Gastrocnemius medialis (tissue), 4 donors: ENCODE results near the gene CCM2. TPM values are rescaled to one million over a fixed set of nuclear protein-coding genes. Genes with fewer than 3 reads are reported as not detected.

ENCODE experiments used
- ATAC-seq, 2 donors: fragments of 150-250 bp; one replicate each; pipeline ENCODE4 v1.9.1; 2016
- DNase-seq, 2 donors: peaks; one replicate each; pipeline ENCODE4 v3.0.0-alpha.2; 2019
- H3K27ac ChIP-seq, 4 donors: fragments of 200-600 bp; sonication (generic); 1 replicate in 1 of 4; 2 replicates in 3 of 4; pipeline ENCODE4 v1.5.1; 2016 to 2018; ENCODE audit warnings: mild to moderate bottlenecking in 2 of 4, moderate library complexity in 1 of 4
- H3K27me3 ChIP-seq, 3 donors: fragments of 200-600 bp; sonication (generic) in 2 of 3; 1 replicate in 1 of 3; 2 replicates in 2 of 3; pipeline versions ENCODE4 v1.5.1 to v1.6.0; 2016 to 2019; ENCODE audit warnings: mild to moderate bottlenecking in 1 of 3, moderate library complexity in 1 of 3
- H3K36me3 ChIP-seq, 2 donors: fragments of 200-600 bp; sonication (generic) in 1 of 2; one replicate each; pipeline ENCODE4 v1.5.1; 2017 to 2018
- H3K4me1 ChIP-seq, 2 donors: fragments of 200-600 bp; sonication (generic) in 1 of 2; one replicate each; pipeline ENCODE4 v1.5.1; 2016 to 2017; ENCODE audit warnings: mild to moderate bottlenecking in 2 of 2
- H3K4me3 ChIP-seq, 4 donors: fragments of 200-600 bp; sonication (generic) in 3 of 4; 1 replicate in 1 of 4; 2 replicates in 3 of 4; pipeline ENCODE4 v1.5.1; 2016 to 2019; ENCODE audit warnings: mild to moderate bottlenecking in 2 of 4
- H3K9me3 ChIP-seq, 3 donors: fragments of 200-600 bp; sonication (generic) in 2 of 3; 1 replicate in 1 of 3; 2 replicates in 2 of 3; pipeline ENCODE4 v1.5.1; 2016 to 2019
- CTCF ChIP-seq, 5 experiments: fragments of 450-650 bp in 3 of 5; fragments of 200-600 bp in 2 of 5; sonication (generic) in 2 of 5; IDR thresholded peaks in 4 of 5; conservative IDR thresholded peaks in 1 of 5; 1 replicate in 4 of 5; 2 replicates in 1 of 5; pipeline ENCODE4 v1.5.1; 2016 to 2019; ENCODE audit warnings: antibody characterized with exemption in 5 of 5, mild to moderate bottlenecking in 3 of 5, moderate library complexity in 3 of 5
- POLR2A ChIP-seq, 2 donors: fragments of 450-650 bp; IDR thresholded peaks; one replicate each; pipeline ENCODE4 v1.6.1; 2017; ENCODE audit warnings: antibody characterized with exemption in 2 of 2, mild to moderate bottlenecking in 2 of 2, moderate library complexity in 2 of 2
- in situ Hi-C, 4 donors: fragments of 200-750 bp; cut with MboI; loops; one replicate each; pipeline versions ENCODE4 v1.15.0 to v1.8.0; 2017; ENCODE audit warnings: low sequenced_read_pairs in 4 of 4
- intact Hi-C: fragments of 100-400 bp; cut with DNase I; formaldehyde crosslinking; loops from one replicate; pipeline ENCODE4 v1.15.1; 2023; ENCODE audit warnings: low total_unique reads
- total RNA-seq, 4 donors: library from RNA; depleted of rRNA; stranded (reverse); fragments of >200 nt; gene quantifications; one replicate each; pipeline versions ENCODE4 v1.1.0 to v1.2.3, GENCODE V29; 2016

CCM2 gene
- total RNA-seq, 4 donors from 2014 or later = 37.7 to 61.8 (median 47.4) TPM

GRCh38 chr7:45036317-45036716 is 36.3 kb downstream of the CCM2 start:
- no peak overlapping the region for H3K27ac ChIP-seq
- peaks cover 0 to 26% of the 10 kb centered on the region in 2 donors for H3K36me3 ChIP-seq
- H3K4me1 ChIP-seq = peaks cover 12% of the 10 kb centered on the region in 2 donors
- ATAC-seq = no peak
- intact Hi-C loops = no loop called here
- DNase-seq = no peak
- no peaks in the 10 kb centered on the region for H3K27me3 ChIP-seq
- in situ Hi-C loops = no loop called here
- H3K9me3 ChIP-seq = no peaks in the 10 kb centered on the region
- no peak overlapping the region for H3K4me3 ChIP-seq
- TF ChIP-seq CTCF (IDR thresholded peaks at IDR 0.05 in 4 of 5, conservative IDR thresholded peaks at IDR 0.05 in 1 of 5) (no peak), POLR2A (IDR thresholded peaks at IDR 0.05) (no peak)

GRCh38 chr7:45036796-45037195 is 36.8 kb downstream of the CCM2 start:
- no peak for TF ChIP-seq CTCF (IDR thresholded peaks at IDR 0.05 in 4 of 5, conservative IDR thresholded peaks at IDR 0.05 in 1 of 5)
- no peak for TF ChIP-seq POLR2A (IDR thresholded peaks at IDR 0.05)
- Histone ChIP-seq H3K27ac (no peak overlapping the region), H3K36me3 (peaks cover 0 to 31% of the 10 kb centered on the region in 2 donors), H3K9me3 (no peaks in the 10 kb centered on the region), H3K4me3 (no peak overlapping the region), H3K4me1 (peaks cover 12% of the 10 kb centered on the region in 2 donors), H3K27me3 (no peaks in the 10 kb centered on the region)
- intact Hi-C loops (no loop called here), in situ Hi-C loops (no loop called here)
- ATAC-seq (no peak), DNase-seq (no peak)

GRCh38 chr7:45037876-45038275 is 37.9 kb downstream of the CCM2 start:
- TF ChIP-seq POLR2A (IDR thresholded peaks at IDR 0.05) (no peak), CTCF (IDR thresholded peaks at IDR 0.05 in 4 of 5, conservative IDR thresholded peaks at IDR 0.05 in 1 of 5) (no peak)
- Histone ChIP-seq H3K4me3 (no peak overlapping the region), H3K36me3 (peaks cover 0 to 37% of the 10 kb centered on the region in 2 donors), H3K4me1 (peaks cover 12% of the 10 kb centered on the region in 2 donors), H3K27me3 (no peaks in the 10 kb centered on the region), H3K9me3 (no peaks in the 10 kb centered on the region), H3K27ac (no peak overlapping the region)
- DNase-seq (no peak), ATAC-seq (no peak)
- intact Hi-C loops = no loop called here
- in situ Hi-C loops = no loop called here

GRCh38 chr7:45039106-45039505 is 39.1 kb downstream of the CCM2 start:
- TF ChIP-seq POLR2A (IDR thresholded peaks at IDR 0.05) (no peak), CTCF (IDR thresholded peaks at IDR 0.05 in 4 of 5, conservative IDR thresholded peaks at IDR 0.05 in 1 of 5) (no peak)
- no peak overlapping the region for H3K4me3 ChIP-seq
- H3K4me1 ChIP-seq = peaks cover under 1 to 2% of the 10 kb centered on the region in 2 donors
- in situ Hi-C loops = no loop called here
- no peak for ATAC-seq
- H3K36me3 ChIP-seq = peaks cover 0 to 42% of the 10 kb centered on the region in 2 donors
- intact Hi-C loops = no loop called here
- no peak overlapping the region for H3K27ac ChIP-seq
- H3K27me3 ChIP-seq = no peaks in the 10 kb centered on the region
- no peaks in the 10 kb centered on the region for H3K9me3 ChIP-seq
- DNase-seq = no peak

- in situ Hi-C loops = no loop called here
- intact Hi-C loops = no loop called here
Measured at GRCh38 chr7:45044338-45044737, 44.3 kb downstream of the CCM2 start.

More at GRCh38 chr7:45044338-45044737, 44.3 kb downstream of the CCM2 start:
- Histone ChIP-seq H3K27me3 (no peaks in the 10 kb centered on the region), H3K27ac (no peak overlapping the region), H3K4me1 (no peaks in the 10 kb centered on the region), H3K4me3 (no peak overlapping the region), H3K9me3 (no peaks in the 10 kb centered on the region), H3K36me3 (peaks cover 0 to 31% of the 10 kb centered on the region in 2 donors)
- no peak for ATAC-seq
- no peak for DNase-seq
- TF ChIP-seq CTCF (IDR thresholded peaks at IDR 0.05 in 4 of 5, conservative IDR thresholded peaks at IDR 0.05 in 1 of 5) (no peak), POLR2A (IDR thresholded peaks at IDR 0.05) (no peak)
